H1 (cell line): ENCODE measurements around the gene MID1. TPM values are rescaled to one million over a fixed set of nuclear protein-coding genes. Genes with fewer than 3 reads are reported as not detected.
"Not testable (repeated sequence)": the region's sequence is repeated elsewhere in the genome, so short reads cannot be mapped to it uniquely, and the experiment has no call there.

Experiments
- CTCF ChIA-PET: fragments of 300-600 bp; sonication (Branson Sonifier 250); formaldehyde crosslinking; loops from one replicate; lab custom pipeline; 2021; ENCODE audit not compliant: partially characterized antibody; lab: Charles Lee
- POLR2A ChIA-PET: fragments of 300-600 bp; sonication (Branson Sonifier 250); formaldehyde crosslinking; loops from one replicate; lab custom pipeline; 2021; ENCODE audit warnings: inconsistent platforms; ENCODE audit not compliant: partially characterized antibody; lab: Charles Lee
- DNase-seq, 2 experiments: peaks; one replicate each; pipeline versions ENCODE4 v3.0.0 to v3.0.0-alpha.2; 2010 to 2022; ENCODE audit warnings: low spot score in 2 of 2, low read depth in 1 of 2, mixed read lengths in 1 of 2
- FAIRE-seq: peaks from 2 replicates; lab custom pipeline; 2011; peaks lifted over from hg19 to GRCh38; lab: Jason Lieb, UNC
- H2AFZ ChIP-seq: 2 replicates; pipeline ENCODE4 v1.8.1; 2012; ENCODE audit warnings: low read length, inconsistent platforms
- H2AK5ac ChIP-seq: 2 replicates; pipeline ENCODE4 v1.6.1; 2013; ENCODE audit warnings: low read depth, low read length
- H2BK120ac ChIP-seq: replicated peaks from 2 replicates; pipeline ENCODE3; 2013; ENCODE audit warnings: low read depth, low read length, inconsistent platforms
- H2BK12ac ChIP-seq: 2 replicates; pipeline ENCODE4 v1.6.1; 2013; ENCODE audit warnings: low read depth, low read length
- H2BK15ac ChIP-seq: 2 replicates; pipeline ENCODE4 v1.6.1; 2013; ENCODE audit warnings: low read length
- H2BK20ac ChIP-seq: 2 replicates; pipeline ENCODE4 v1.6.1; 2013; ENCODE audit warnings: low read length
- H2BK5ac ChIP-seq: 2 replicates; pipeline ENCODE4 v1.6.1; 2013; ENCODE audit warnings: low read depth, low read length
- H3K14ac ChIP-seq: 2 replicates; pipeline ENCODE4 v1.6.1; 2013; ENCODE audit warnings: inconsistent platforms; ENCODE audit not compliant: insufficient read length
- H3K18ac ChIP-seq: 2 replicates; pipeline ENCODE4 v1.6.1; 2013; ENCODE audit warnings: low read length; ENCODE audit errors: extremely low read depth
- H3K23ac ChIP-seq: 2 replicates; pipeline ENCODE4 v1.6.1; 2013; ENCODE audit warnings: inconsistent platforms; ENCODE audit not compliant: insufficient read length
- H3K23me2 ChIP-seq: 2 replicates; pipeline ENCODE4 v1.6.1; 2013; ENCODE audit warnings: low read depth, low read length
- H3K27ac ChIP-seq: 2 replicates; pipeline ENCODE4 v1.6.1; 2011; ENCODE audit warnings: low read depth, low read length, inconsistent platforms
- H3K27me3 ChIP-seq, 4 experiments: replicated peaks in 1 of 4; 1 replicate in 1 of 4; 2 replicates in 3 of 4; pipeline versions ENCODE4 v1.6.1 to v1.8.1; 2011 to 2013; ENCODE audit warnings: low read length in 3 of 4, mild to moderate bottlenecking in 3 of 4, inconsistent platforms in 2 of 4, mixed read lengths in 2 of 4, moderate library complexity in 1 of 4; ENCODE audit not compliant: control insufficient read depth in 3 of 4, insufficient read depth in 3 of 4; ENCODE audit errors: extremely low read depth in 1 of 4
- H3K36me3 ChIP-seq, 4 experiments: 2 replicates each; pipeline versions ENCODE4 v1.6.1 to v1.8.1; 2011 to 2013; ENCODE audit warnings: mild to moderate bottlenecking in 4 of 4, low read length in 3 of 4, moderate library complexity in 2 of 4, control low read depth in 1 of 4, inconsistent platforms in 1 of 4; ENCODE audit not compliant: insufficient read depth in 4 of 4, control insufficient read depth in 2 of 4
- H3K4ac ChIP-seq: replicated peaks from 2 replicates; pipeline ENCODE3; 2013; ENCODE audit warnings: low read length, low read depth, mixed read lengths, inconsistent platforms; ENCODE audit not compliant: insufficient read length
- H3K4me1 ChIP-seq, 4 experiments: replicated peaks in 1 of 4; 1 replicate in 1 of 4; 2 replicates in 3 of 4; pipeline versions ENCODE4 v1.6.1 to v1.8.1; 2011 to 2013; ENCODE audit warnings: low read length in 3 of 4, inconsistent platforms in 2 of 4, mixed read lengths in 1 of 4; ENCODE audit not compliant: insufficient read depth in 4 of 4, control insufficient read depth in 3 of 4
- H3K4me2 ChIP-seq, 2 experiments: 2 replicates each; pipeline versions ENCODE4 v1.6.1 to v1.8.1; 2011 to 2013; ENCODE audit warnings: low read depth in 2 of 2, low read length in 2 of 2, control low read depth in 1 of 2, inconsistent platforms in 1 of 2, mild to moderate bottlenecking in 1 of 2; ENCODE audit not compliant: insufficient read depth in 1 of 2
- H3K4me3 ChIP-seq, 4 experiments: fragments of 200-600, 300-600 bp in 1 of 4; sonication (generic), shearing (Covaris generic), sonication (Bioruptor Twin) in 1 of 4; 2 replicates each; pipeline versions ENCODE4 v1.5.1 to v1.8.1; 2011 to 2016; ENCODE audit warnings: low read length in 4 of 4, low read depth in 3 of 4, control low read depth in 2 of 4, inconsistent platforms in 2 of 4, mild to moderate bottlenecking in 2 of 4, mixed read lengths in 1 of 4, moderate library complexity in 1 of 4; ENCODE audit not compliant: insufficient read depth in 2 of 4; ENCODE audit errors: extremely low read depth in 1 of 4
- H3K56ac ChIP-seq: replicated peaks from 2 replicates; pipeline ENCODE3; 2013; ENCODE audit warnings: low read depth, mild to moderate bottlenecking, mixed read lengths, low read length, inconsistent platforms; ENCODE audit not compliant: insufficient read length
- H3K79me1 ChIP-seq: 2 replicates; pipeline ENCODE4 v1.6.1; 2013; ENCODE audit warnings: low read depth, low read length, control low read depth
- H3K79me2 ChIP-seq, 2 experiments: 2 replicates each; pipeline versions ENCODE4 v1.6.1 to v1.8.1; 2012 to 2013; ENCODE audit warnings: low read length in 2 of 2, mild to moderate bottlenecking in 2 of 2, inconsistent platforms in 1 of 2; ENCODE audit not compliant: insufficient read depth in 2 of 2, control insufficient read depth in 1 of 2
- H3K9ac ChIP-seq, 4 experiments: replicated peaks in 1 of 4; 1 replicate in 1 of 4; 2 replicates in 3 of 4; pipeline versions ENCODE4 v1.6.1 to v1.8.1; 2011 to 2013; ENCODE audit warnings: low read depth in 3 of 4, low read length in 3 of 4, control low read depth in 2 of 4, mild to moderate bottlenecking in 2 of 4, moderate library complexity in 2 of 4, inconsistent platforms in 1 of 4; ENCODE audit errors: extremely low read depth in 1 of 4
- H3K9me3 ChIP-seq, 2 experiments: 2 replicates each; pipeline versions ENCODE4 v1.6.1 to v1.8.1; 2012 to 2013; ENCODE audit warnings: mild to moderate bottlenecking in 2 of 2, moderate library complexity in 2 of 2, control low read depth in 1 of 2, inconsistent platforms in 1 of 2, low read depth in 1 of 2, low read length in 1 of 2, mixed read lengths in 1 of 2; ENCODE audit not compliant: insufficient read depth in 2 of 2
- H4K20me1 ChIP-seq, 2 experiments: replicated peaks in 1 of 2; 2 replicates each; pipeline versions ENCODE3 to v1.8.1; 2011 to 2013; ENCODE audit warnings: inconsistent platforms in 2 of 2, low read length in 2 of 2, mild to moderate bottlenecking in 1 of 2; ENCODE audit not compliant: insufficient read depth in 2 of 2, control insufficient read depth in 1 of 2
- H4K5ac ChIP-seq: 2 replicates; pipeline ENCODE4 v1.6.1; 2013; ENCODE audit warnings: low read length, low read depth, mixed read lengths, inconsistent platforms; ENCODE audit not compliant: insufficient read length
- H4K8ac ChIP-seq: 2 replicates; pipeline ENCODE4 v1.8.0; 2013; ENCODE audit warnings: mild to moderate bottlenecking, moderate library complexity, low read length, inconsistent platforms; ENCODE audit not compliant: insufficient read depth; ENCODE audit errors: extremely low read depth
- H4K91ac ChIP-seq: replicated peaks from 2 replicates; pipeline ENCODE3; 2013; ENCODE audit warnings: low read length, mixed read lengths, inconsistent platforms; ENCODE audit not compliant: insufficient read length
- ASH2L ChIP-seq: fragments of 200-600, 300-600 bp; sonication (generic); IDR thresholded peaks from one replicate; pipeline ENCODE4 v1.7.1; 2017; ENCODE audit warnings: low read length
- CBX5 ChIP-seq: fragments of 300-800, 300-1000 bp; sonication (generic); IDR thresholded peaks from 2 replicates; pipeline ENCODE4 v1.7.1; 2016; ENCODE audit warnings: antibody characterized with exemption, low read length, low read depth
- CTBP2 ChIP-seq: IDR thresholded peaks from 2 replicates; pipeline ENCODE4 v1.7.0; 2011; ENCODE audit warnings: borderline replicate concordance, mild to moderate bottlenecking, moderate library complexity, mixed read lengths, low read length; ENCODE audit not compliant: insufficient read depth, insufficient read length
- KDM4A ChIP-seq: IDR thresholded peaks from one replicate; pipeline ENCODE4 v1.7.1; 2012; ENCODE audit warnings: low read depth, mild to moderate bottlenecking, moderate library complexity, low read length, inconsistent platforms; ENCODE audit not compliant: severe bottlenecking
- RAD21 ChIP-seq, 2 experiments: IDR thresholded peaks in 1 of 2; conservative IDR thresholded peaks in 1 of 2; 2 replicates each; pipeline ENCODE4 v1.6.1; 2011; ENCODE audit warnings: low read depth in 2 of 2, low read length in 2 of 2, improper control_type of control experiment in 1 of 2, inconsistent platforms in 1 of 2, mild to moderate bottlenecking in 1 of 2, moderate library complexity in 1 of 2
- SP2 ChIP-seq: IDR thresholded peaks from 2 replicates; pipeline ENCODE4 v1.6.1; 2012; ENCODE audit warnings: mild to moderate bottlenecking, low read length, inconsistent platforms
- TEAD4 ChIP-seq: IDR thresholded peaks from 2 replicates; pipeline ENCODE4 v1.6.1; 2012; ENCODE audit warnings: low read depth, low read length, inconsistent platforms, mixed read lengths
- WGBS, 2 experiments: shearing (Covaris generic) in 1 of 2; methylation state at CpG; one replicate each; pipeline versions ENCODE4 v1.1.6 to v1.1.7; 2013 to 2015; ENCODE audit warnings: low lambda C conversion rate in 2 of 2, mixed read lengths in 2 of 2, inconsistent platforms in 1 of 2, low coverage in 1 of 2, missing lambda C conversion rate in 1 of 2; ENCODE audit not compliant: insufficient replicate concordance in 2 of 2, insufficient coverage in 1 of 2, insufficient read length in 1 of 2; ENCODE audit errors: extremely low coverage in 1 of 2, missing lambda C conversion rate in 1 of 2; 5-methylcytosine and 5-hydroxymethylcytosine counted together
- polyA plus RNA-seq, 7 experiments: library from polyadenylated mRNA; depleted of rRNA in 3 of 7; stranded (reverse) in 5 of 7; unstranded in 2 of 7; fragments of >200 nt in 5 of 7; fragments of 200-250 nt in 2 of 7; gene quantifications; 1 replicate in 5 of 7; 2 replicates in 1 of 7; 4 replicates in 1 of 7; pipeline versions ENCODE4 v1.2.1 to v1.2.3, GENCODE V29; 2011 to 2013; ENCODE audit warnings: missing spikeins in 2 of 7, mixed read lengths in 2 of 7
- total RNA-seq: library from RNA; stranded (reverse); fragmentation: NEBNext Ultra II Directional; extraction: Animal tissue kit (Norgen Biotek cat#: 25700); gene quantifications from 2 replicates; pipeline ENCODE4 v1.2.1, GENCODE V29; 2021
- TF ChIP-seq, protein P1 (sequence below): IDR thresholded peaks from 2 replicates; pipeline ENCODE4 v1.6.1; 2012; ENCODE audit warnings: inconsistent platforms

MID1 gene
- total and polyA plus RNA-seq, 2 of the 8 experiments (the other 6 are each of a cell fraction or from before 2014, with no cell fraction given): 12.9 to 54.3 TPM

DNA sequence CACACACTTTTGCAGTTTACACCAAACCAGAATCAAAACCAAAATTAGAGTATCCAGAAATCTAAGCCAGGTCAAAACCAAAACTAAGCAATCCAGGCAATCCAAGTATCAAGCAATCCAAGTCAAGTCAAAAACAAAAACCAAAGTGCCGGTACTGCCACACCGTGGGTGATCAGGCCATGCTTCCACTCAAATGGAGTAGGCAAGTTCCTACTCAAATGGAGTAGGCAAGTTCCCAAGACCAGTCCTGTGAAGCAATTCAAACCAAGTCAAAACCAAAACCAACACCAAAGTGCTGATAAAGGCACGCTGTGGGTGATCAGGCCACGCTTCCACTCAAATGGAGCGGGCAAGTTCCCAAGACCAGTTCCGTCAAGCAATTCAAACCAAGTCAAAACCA, 31.3 kb downstream of the MID1 start (continued):
- TF ChIP-seq ASH2L (no peak), KDM4A (no peak), CBX5 (no peak), TEAD4 (no peak), SP2 (no peak), CTBP2 (no peak), RAD21 (IDR thresholded peaks at IDR 0.05 in 1 of 2, conservative IDR thresholded peaks at IDR 0.05 in 1 of 2; ENCODE audit: low read depth in 2 of 2, low read length in 2 of 2) (no peak)
- TF ChIP-seq, protein P1, sequence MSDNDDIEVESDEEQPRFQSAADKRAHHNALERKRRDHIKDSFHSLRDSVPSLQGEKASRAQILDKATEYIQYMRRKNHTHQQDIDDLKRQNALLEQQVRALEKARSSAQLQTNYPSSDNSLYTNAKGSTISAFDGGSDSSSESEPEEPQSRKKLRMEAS: no peak

DNA sequence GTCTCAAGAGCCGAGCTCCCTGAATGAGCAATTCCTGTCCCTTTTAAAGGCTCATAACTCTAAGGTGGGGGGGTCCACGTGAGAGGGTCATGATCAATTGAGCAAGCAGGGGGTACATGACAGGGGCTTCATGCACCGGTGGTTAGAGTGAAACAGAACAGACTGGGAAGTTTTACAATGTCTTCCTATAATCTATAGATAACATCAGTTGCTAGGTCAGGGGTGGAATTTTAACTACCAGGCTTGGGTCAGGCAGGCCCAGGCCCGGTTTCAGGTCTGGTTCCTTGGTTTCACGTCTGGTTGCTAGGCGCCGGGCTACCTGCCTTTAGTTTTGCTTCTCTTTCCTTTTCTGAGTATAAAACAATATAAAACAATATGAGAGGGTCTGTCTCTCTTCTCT, 35.5 kb downstream of the MID1 start:
- H3K18ac ChIP-seq, H4K5ac ChIP-seq, H3K4me2 ChIP-seq, H2AFZ ChIP-seq, H3K4ac ChIP-seq, H4K8ac ChIP-seq, H2BK12ac ChIP-seq, H3K27me3 ChIP-seq, H2BK120ac ChIP-seq, DNase-seq, CTCF ChIA-PET, H3K23ac ChIP-seq, H3K14ac ChIP-seq, H2AK5ac ChIP-seq, H3K56ac ChIP-seq, FAIRE-seq, H3K36me3 ChIP-seq, H3K4me3 ChIP-seq, H2BK5ac ChIP-seq, H4K91ac ChIP-seq, POLR2A ChIA-PET, H2BK15ac ChIP-seq, H3K23me2 ChIP-seq, H3K9ac ChIP-seq, H3K9me3 ChIP-seq, H3K27ac ChIP-seq, H3K4me1 ChIP-seq, H3K79me1 ChIP-seq, H4K20me1 ChIP-seq, H2BK20ac ChIP-seq: not testable (repeated sequence)
- peaks cover 0 to 61% of the 10 kb centered on the region in 2 experiments; a peak in 2 of 4 replicates for H3K79me2 ChIP-seq
- WGBS, 2 experiments: 79% methylated on average over 5 of the region's 7 CpGs; no CpG with 5 or more reads in 1 of the 2 experiments
